GM06990 (cell line): ENCODE measurements around the gene LRRC18.

ENCODE experiments used
- DNase-seq: peaks from one replicate; pipeline ENCODE4 v3.0.0-alpha.2; 2011; ENCODE audit not compliant: insufficient read length; ENCODE audit errors: extremely low read depth
- H3K27me3 ChIP-seq: replicated peaks from 2 replicates; pipeline ENCODE4 v1.6.0; 2011; ENCODE audit warnings: low read length; ENCODE audit not compliant: control insufficient read depth, insufficient read depth
- H3K36me3 ChIP-seq: 2 replicates; pipeline ENCODE4 v1.5.1; 2011; ENCODE audit warnings: low read length; ENCODE audit not compliant: control insufficient read depth, insufficient read depth
- H3K4me3 ChIP-seq: replicated peaks from 2 replicates; pipeline ENCODE4 v1.5.1; 2011; ENCODE audit warnings: low read depth, mild to moderate bottlenecking, control low read depth, low read length
- CTCF ChIP-seq: IDR thresholded peaks from 2 replicates; pipeline ENCODE4 v1.5.1; 2011; ENCODE audit warnings: low read length, control low read depth, mild to moderate bottlenecking, inconsistent platforms; ENCODE audit not compliant: insufficient read depth, poor library complexity, severe bottlenecking

Gene LRRC18

GRCh38 chr10:48978318-48978717 is 38.7 kb upstream of the LRRC18 start:
- Histone ChIP-seq H3K27me3 (no peaks in the 10 kb centered on the region), H3K4me3 (no peak overlapping the region), H3K36me3 (peaks cover 32% of the 10 kb centered on the region)
- no peak for TF ChIP-seq CTCF
- no peak for DNase-seq

- Histone ChIP-seq H3K36me3 (peaks cover 25% of the 10 kb centered on the region), H3K27me3 (no peaks in the 10 kb centered on the region), H3K4me3 (no peak overlapping the region)
- peak; percentile 37 for TF ChIP-seq CTCF
- DNase-seq: no peak
Measured at GRCh38 chr10:48976196-48976595, 36.6 kb upstream of the LRRC18 start.

GRCh38 chr10:48974510-48975156 is 35.0 kb upstream of the LRRC18 start:
- no peak for DNase-seq
- Histone ChIP-seq H3K36me3 (peaks cover 26% of the 10 kb centered on the region), H3K27me3 (no peaks in the 10 kb centered on the region), H3K4me3 (no peak overlapping the region)
- no peak for TF ChIP-seq CTCF

- Histone ChIP-seq H3K4me3 (no peak overlapping the region), H3K36me3 (peaks cover 35% of the 10 kb centered on the region), H3K27me3 (no peaks in the 10 kb centered on the region)
- no peak for DNase-seq
- TF ChIP-seq CTCF: no peak
Measured at GRCh38 chr10:48973065-48973464, 33.4 kb upstream of the LRRC18 start.

DNA sequence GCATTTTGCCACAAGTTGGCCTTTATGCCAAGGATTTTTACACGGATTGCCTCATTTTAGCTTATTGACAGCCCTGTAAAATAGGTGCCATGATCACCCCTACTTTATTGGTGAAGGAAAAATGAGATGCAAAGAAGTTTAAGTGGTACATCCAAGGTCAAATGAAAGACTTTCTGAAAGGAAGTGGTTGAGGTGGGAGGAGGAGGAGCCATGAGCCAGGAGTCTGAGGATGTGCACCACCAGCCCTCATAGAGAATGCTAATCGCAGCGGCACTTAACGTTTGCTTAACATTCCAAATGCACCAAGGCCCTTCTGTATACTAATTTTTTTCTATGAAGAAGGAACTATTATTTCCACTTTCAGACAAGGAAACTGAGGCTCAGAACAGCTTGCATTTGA is 31.0 kb upstream of the LRRC18 start:
- no peak overlapping the region for H3K4me3 ChIP-seq
- TF ChIP-seq CTCF: no peak
- H3K27me3 ChIP-seq: no peaks in the 10 kb centered on the region
- peaks cover 28% of the 10 kb centered on the region for H3K36me3 ChIP-seq
- no peak for DNase-seq

DNA sequence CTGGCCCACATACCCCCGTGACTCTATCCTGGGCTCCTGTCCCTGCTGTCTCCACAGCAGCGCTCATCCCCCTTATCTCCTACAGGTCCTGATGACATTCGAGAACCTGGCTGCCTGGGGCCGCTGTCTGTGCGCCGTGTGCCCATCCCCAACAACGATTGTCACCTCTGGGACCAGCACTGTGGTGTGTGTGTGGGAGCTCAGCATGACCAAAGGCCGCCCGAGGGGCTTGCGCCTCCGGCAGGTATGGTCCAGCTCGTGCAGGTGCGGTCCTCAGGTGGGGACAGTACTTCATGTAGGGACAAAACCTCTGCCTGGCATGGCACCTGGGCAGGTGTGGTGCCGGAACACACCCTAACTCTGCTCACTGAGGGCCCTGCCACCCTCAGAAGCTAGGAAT is 30.4 kb upstream of the LRRC18 start:
- DNase-seq: no peak
- Histone ChIP-seq H3K36me3 (peaks cover 27% of the 10 kb centered on the region), H3K27me3 (no peaks in the 10 kb centered on the region), H3K4me3 (no peak overlapping the region)
- TF ChIP-seq CTCF: no peak
